Loucy (cell line): ENCODE results near the gene COA6.
"Not testable (repeated sequence)": the region's sequence is repeated elsewhere in the genome, so short reads cannot be mapped to it uniquely, and the experiment has no call there.

Experiments
- H2AFZ ChIP-seq: fragments of 200-600 bp; sonication (generic); 2 replicates; pipeline ENCODE4 v1.6.0; 2016; ENCODE audit warnings: antibody characterized with exemption, mild to moderate bottlenecking, low read length, moderate library complexity
- H3F3A ChIP-seq: fragments of 200-600 bp; 2 replicates; pipeline ENCODE4 v1.6.0; 2016; ENCODE audit warnings: antibody characterized with exemption, low read depth, mild to moderate bottlenecking
- H3K27me3 ChIP-seq: fragments of 200-600 bp; sonication (generic); 2 replicates; pipeline ENCODE4 v1.6.1; 2014; ENCODE audit warnings: low read length, mild to moderate bottlenecking; ENCODE audit not compliant: insufficient read depth, poor library complexity, severe bottlenecking
- H3K36me3 ChIP-seq: fragments of 200-600 bp; sonication (generic); 2 replicates; pipeline ENCODE4 v1.6.1; 2016; ENCODE audit warnings: low read length; ENCODE audit not compliant: insufficient read depth
- H3K4me1 ChIP-seq: fragments of 200-600 bp; sonication (generic); 2 replicates; pipeline ENCODE4 v1.5.1; 2014; ENCODE audit warnings: low read length, mild to moderate bottlenecking; ENCODE audit not compliant: insufficient read depth, poor library complexity, severe bottlenecking
- H3K4me2 ChIP-seq: fragments of 200-600 bp; sonication (generic); 2 replicates; pipeline ENCODE4 v1.6.0; 2014; ENCODE audit warnings: antibody characterized with exemption, low read length, low read depth, mild to moderate bottlenecking; ENCODE audit not compliant: poor library complexity, severe bottlenecking
- H3K4me3 ChIP-seq: fragments of 200-600 bp; sonication (generic); 2 replicates; pipeline ENCODE4 v1.5.1; 2014; ENCODE audit warnings: low read length, mild to moderate bottlenecking, mixed read lengths; ENCODE audit not compliant: poor library complexity, severe bottlenecking
- H3K79me2 ChIP-seq: fragments of 200-600 bp; sonication (generic); 2 replicates; pipeline ENCODE4 v1.6.1; 2014; ENCODE audit warnings: low read length; ENCODE audit not compliant: insufficient read depth
- H3K9ac ChIP-seq: fragments of 200-600 bp; sonication (generic); 2 replicates; pipeline ENCODE4 v1.6.0; 2014; ENCODE audit warnings: mild to moderate bottlenecking, low read depth, low read length, moderate library complexity; ENCODE audit not compliant: poor library complexity, severe bottlenecking
- H3K9me2 ChIP-seq: fragments of 200-600 bp; sonication (generic); replicated peaks from 2 replicates; pipeline ENCODE4 v1.6.1; 2016; ENCODE audit warnings: low read depth, low read length, mixed read lengths
- H3K9me3 ChIP-seq: fragments of 200-600 bp; sonication (generic); 2 replicates; pipeline ENCODE4 v1.6.1; 2014; ENCODE audit warnings: mild to moderate bottlenecking, antibody characterized with exemption, low read length, low read depth; ENCODE audit not compliant: insufficient read depth
- H4K20me1 ChIP-seq: fragments of 200-600 bp; sonication (generic); 2 replicates; pipeline ENCODE4 v1.6.0; 2014; ENCODE audit warnings: antibody characterized with exemption, low read length, mild to moderate bottlenecking; ENCODE audit not compliant: insufficient read depth, poor library complexity, severe bottlenecking
- EZH2phosphoT487 ChIP-seq: fragments of 200-600 bp; IDR thresholded peaks from 2 replicates; pipeline ENCODE4 v1.6.1; 2018; ENCODE audit warnings: antibody characterized with exemption, mild to moderate bottlenecking, moderate library complexity, borderline replicate concordance
- TF ChIP-seq, protein P1 (sequence below): fragments of 200-600 bp; sonication (generic); conservative IDR thresholded peaks from 2 replicates; pipeline ENCODE4 v1.5.1; 2014; ENCODE audit warnings: mild to moderate bottlenecking, antibody characterized with exemption, low read length

Gene COA6

DNA sequence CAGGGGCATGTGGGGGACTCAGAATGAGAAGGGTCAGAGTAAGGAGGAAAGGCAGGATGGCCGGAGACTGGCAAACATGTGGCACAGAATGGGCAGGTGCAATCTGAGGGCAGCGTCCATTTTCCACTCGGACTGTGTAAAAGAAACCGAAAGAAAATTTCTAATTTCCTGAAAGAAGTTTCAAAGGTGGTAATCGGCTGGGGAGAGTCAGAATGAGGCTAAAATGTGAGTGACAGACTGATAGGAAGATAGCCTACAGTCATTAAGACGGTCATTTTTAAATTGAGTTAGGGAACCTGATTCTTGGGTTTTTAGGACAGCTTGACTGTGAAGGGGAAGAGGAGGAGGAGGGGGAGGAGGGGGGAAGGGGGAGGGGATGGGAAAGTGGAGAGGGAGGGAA, 23.6 kb downstream of the COA6 start:
- Histone ChIP-seq H3K9ac (no peak overlapping the region), H3K79me2 (no peaks in the 10 kb centered on the region), H3F3A (0 out of 2 replicates have a peak, but pooled peaks cover 4% of the 10 kb centered on the region), H3K27me3 (no peaks in the 10 kb centered on the region), H3K4me2 (no peak overlapping the region), H2AFZ (no peak overlapping the region), H3K4me3 (no peak overlapping the region), H3K9me2 (no peaks in the 10 kb centered on the region), H3K36me3 (peaks cover 42% of the 10 kb centered on the region; the same call in 1 of the 2 replicates), H3K4me1 (no peaks in the 10 kb centered on the region), H3K9me3 (no peaks in the 10 kb centered on the region), H4K20me1 (no peaks in the 10 kb centered on the region)
- TF ChIP-seq, protein P1, sequence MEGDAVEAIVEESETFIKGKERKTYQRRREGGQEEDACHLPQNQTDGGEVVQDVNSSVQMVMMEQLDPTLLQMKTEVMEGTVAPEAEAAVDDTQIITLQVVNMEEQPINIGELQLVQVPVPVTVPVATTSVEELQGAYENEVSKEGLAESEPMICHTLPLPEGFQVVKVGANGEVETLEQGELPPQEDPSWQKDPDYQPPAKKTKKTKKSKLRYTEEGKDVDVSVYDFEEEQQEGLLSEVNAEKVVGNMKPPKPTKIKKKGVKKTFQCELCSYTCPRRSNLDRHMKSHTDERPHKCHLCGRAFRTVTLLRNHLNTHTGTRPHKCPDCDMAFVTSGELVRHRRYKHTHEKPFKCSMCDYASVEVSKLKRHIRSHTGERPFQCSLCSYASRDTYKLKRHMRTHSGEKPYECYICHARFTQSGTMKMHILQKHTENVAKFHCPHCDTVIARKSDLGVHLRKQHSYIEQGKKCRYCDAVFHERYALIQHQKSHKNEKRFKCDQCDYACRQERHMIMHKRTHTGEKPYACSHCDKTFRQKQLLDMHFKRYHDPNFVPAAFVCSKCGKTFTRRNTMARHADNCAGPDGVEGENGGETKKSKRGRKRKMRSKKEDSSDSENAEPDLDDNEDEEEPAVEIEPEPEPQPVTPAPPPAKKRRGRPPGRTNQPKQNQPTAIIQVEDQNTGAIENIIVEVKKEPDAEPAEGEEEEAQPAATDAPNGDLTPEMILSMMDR = no peak
- TF ChIP-seq EZH2phosphoT487 = no peak

DNA sequence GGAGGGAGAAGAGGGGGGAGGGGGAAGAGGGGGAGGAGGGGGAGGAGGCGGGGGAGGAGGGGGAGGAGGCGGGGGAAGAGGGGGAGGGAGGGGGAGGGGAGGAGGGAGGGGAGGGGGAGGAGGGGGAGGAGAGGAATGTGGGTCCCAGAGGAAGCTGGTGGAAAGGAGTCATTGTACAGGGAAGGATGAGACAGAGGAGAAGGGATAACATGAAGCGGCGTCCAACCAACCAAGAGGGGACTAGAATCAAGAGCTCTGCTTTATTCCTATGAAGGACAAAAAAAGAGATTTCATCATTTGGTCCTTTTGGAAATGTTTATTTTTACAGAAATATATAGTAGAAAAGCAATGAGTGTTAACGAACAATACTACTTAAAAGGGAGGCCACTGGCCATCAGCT, 24.5 kb downstream of the COA6 start:
- no peak for TF ChIP-seq EZH2phosphoT487
- no peak overlapping the region for H2AFZ ChIP-seq
- H3K4me3 ChIP-seq = no peak overlapping the region
- no peak overlapping the region for H3K9ac ChIP-seq
- 0 out of 2 replicates have a peak, but pooled peaks cover 4% of the 10 kb centered on the region for H3F3A ChIP-seq
- no peaks in the 10 kb centered on the region for H3K4me1 ChIP-seq
- peaks cover 35% of the 10 kb centered on the region; the same call in 1 of the 2 replicates for H3K36me3 ChIP-seq
- H3K27me3 ChIP-seq = no peaks in the 10 kb centered on the region
- no peaks in the 10 kb centered on the region for H3K9me2 ChIP-seq
- H4K20me1 ChIP-seq = no peaks in the 10 kb centered on the region
- H3K79me2 ChIP-seq = no peaks in the 10 kb centered on the region
- no peaks in the 10 kb centered on the region for H3K9me3 ChIP-seq
- H3K4me2 ChIP-seq = no peak overlapping the region

DNA sequence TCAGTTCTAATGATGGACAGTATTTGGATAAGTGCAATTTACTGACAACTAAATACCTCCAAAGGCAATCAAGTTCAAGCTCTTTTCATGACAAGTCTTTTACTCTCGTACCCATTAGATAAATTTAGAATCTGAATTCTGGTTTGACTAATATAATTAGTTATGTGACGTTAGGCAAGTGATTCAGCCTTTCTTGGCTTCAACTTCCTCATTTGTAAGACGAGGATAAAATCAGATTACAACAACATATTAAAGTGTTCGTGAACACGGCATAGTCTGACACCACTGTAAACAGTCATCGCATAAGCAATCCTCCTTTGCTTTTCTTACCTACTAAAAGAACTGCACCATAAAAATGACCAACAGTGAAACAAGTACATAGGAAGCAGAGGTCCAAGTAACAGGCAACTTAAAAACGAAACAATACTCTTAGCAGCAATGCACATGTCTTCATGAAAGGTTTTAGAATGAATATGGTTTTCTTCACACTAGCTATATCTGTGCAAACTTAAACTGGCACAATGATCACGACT, 25.7 kb downstream of the COA6 start:
- Histone ChIP-seq H3K79me2 (no peaks in the 10 kb centered on the region), H3K9me2 (no peaks in the 10 kb centered on the region), H3K27me3 (no peaks in the 10 kb centered on the region), H2AFZ (no peak overlapping the region), H3K4me3 (no peak overlapping the region), H3K4me2 (no peak overlapping the region), H3F3A (0 out of 2 replicates have a peak, but pooled peaks cover 4% of the 10 kb centered on the region), H3K9ac (no peak overlapping the region), H4K20me1 (no peaks in the 10 kb centered on the region), H3K9me3 (no peaks in the 10 kb centered on the region), H3K36me3 (peaks cover 27% of the 10 kb centered on the region; the same call in 1 of the 2 replicates), H3K4me1 (no peaks in the 10 kb centered on the region)
- TF ChIP-seq, protein P1 = no peak
- no peak for TF ChIP-seq EZH2phosphoT487

DNA sequence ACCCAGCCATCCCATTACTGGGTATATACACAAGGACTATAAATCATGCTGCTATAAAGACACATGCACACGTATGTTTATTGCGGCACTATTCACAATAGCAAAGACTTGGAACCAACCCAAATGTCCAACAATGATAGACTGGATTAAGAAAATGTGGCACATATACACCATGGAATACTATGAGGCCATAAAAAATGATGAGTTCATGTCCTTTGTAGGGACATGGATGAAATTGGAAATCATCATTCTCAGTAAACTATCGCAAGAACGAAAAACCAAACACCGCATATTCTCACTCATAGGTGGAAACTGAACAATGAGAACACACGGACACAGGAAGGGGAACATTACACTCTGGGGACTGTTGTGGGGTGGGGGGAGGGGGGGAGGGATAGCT, 26.3 kb downstream of the COA6 start:
- not testable (repeated sequence) for H3K9ac ChIP-seq, H3K9me3 ChIP-seq, H4K20me1 ChIP-seq, H3K27me3 ChIP-seq, H3K4me2 ChIP-seq, H2AFZ ChIP-seq, H3K79me2 ChIP-seq, H3K4me3 ChIP-seq, H3F3A ChIP-seq, H3K4me1 ChIP-seq, H3K9me2 ChIP-seq
- H3K36me3 ChIP-seq = peaks cover 32% of the 10 kb centered on the region; the same call in 1 of the 2 replicates
